Stimulated activated CD8-positive, alpha-beta memory T cell treated with anti-CD3 and anti-CD28 coated beads, Interleukin-7, amount 100 ng/mL, for 48 hours (primary cell): ENCODE results near the gene RAB13.

Source experiments
- DNase-seq, 2 donors: peaks; one replicate each; pipeline ENCODE4 v3.0.0-alpha.2; 2020; ENCODE audit warnings: low read depth in 1 of 2; ENCODE audit errors: extremely low read depth in 1 of 2

Gene RAB13

DNA sequence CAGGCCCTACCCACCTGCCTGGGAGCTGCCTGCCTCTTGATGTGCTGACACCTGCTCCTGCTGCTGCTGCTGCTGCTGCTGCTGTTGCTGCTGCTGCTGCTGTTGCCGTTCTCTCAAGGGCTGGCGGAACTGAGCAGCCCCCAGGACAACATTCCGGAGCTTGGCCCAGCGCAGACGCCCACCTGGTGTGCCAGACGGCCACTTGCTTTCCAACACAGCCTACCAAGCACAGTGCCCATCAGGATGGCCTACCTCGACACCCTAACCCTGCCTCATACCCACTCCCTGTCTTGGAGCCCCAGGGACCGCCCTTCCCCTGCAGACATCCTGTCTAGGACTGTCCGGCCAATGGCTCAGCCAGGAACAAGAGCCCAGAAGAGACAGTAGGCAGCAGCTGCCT, 51.4 kb downstream of the RAB13 start:
- DNase-seq: no peak

DNA sequence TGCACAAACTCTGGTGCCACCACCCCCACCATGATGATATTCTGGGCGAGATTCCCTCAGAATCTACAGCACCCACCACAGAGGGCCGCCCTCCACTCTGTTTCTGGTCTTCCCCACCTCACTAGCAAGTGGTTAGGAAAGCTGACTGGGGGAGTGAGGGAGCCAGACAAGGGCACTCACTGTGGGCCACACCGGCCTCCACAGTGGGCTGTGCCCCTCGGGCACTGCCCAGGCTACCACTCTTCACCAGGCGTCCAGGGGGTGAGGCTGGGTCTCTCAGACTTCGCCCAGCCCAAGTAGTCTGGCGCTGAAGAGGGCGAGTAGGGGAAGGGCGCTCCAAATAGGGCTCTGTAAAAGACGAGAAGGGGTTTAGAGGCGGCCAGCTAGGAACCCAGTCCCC, 52.2 kb downstream of the RAB13 start:
- DNase-seq: no peak

- DNase-seq: no peak
Measured at GRCh38 chr1:153933430-153933829, 52.7 kb downstream of the RAB13 start.

DNA sequence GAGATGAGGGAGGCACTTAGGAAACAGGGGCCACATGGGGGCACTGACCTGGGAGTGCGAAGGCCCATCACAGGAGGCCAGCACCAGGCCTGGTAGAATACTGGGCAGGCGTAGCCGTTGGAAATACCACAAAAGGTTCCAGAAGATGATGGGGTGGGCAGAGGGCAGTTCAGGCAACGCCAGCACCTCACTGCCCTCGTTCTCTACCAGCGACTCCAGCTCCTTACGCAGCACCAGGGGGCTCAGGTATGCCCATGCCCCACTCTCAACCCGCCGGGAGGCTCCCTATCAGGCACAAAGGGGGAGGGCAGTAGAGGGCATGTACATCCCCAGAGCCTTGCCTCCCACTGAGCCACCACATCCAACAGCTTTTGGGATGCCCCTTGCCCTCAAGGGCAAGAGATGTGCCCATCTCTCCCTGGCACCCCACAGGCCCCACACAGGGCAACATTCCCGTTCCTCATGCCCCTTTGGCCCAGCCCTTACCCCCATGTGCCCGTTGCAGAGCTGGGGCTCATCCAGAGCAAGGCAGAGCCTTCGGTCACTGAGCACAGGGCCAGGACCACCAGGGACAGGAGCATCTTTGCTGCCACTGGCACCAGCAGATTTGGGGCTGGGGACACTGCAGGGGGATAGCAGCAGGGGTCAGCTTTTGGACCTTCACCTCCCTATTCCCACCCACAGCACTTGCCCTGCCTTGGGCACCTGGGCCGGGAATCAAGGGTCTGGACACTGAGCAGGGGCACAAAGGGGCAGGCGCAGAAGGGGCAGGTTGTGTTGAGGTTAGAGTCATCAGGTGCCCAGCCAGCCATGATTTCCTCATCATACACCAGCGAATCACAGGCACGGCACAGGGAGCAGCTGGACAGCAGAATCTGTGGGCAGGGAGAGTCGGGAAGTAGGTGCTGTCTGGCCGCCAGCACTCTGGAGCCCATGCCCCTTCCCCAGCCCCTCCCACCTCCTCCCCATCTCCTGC, 53.7 kb downstream of the RAB13 start:
- no peak for DNase-seq
